Caki2 (cell line): Measurements from ENCODE around the gene CIB4. TPM values are rescaled to one million over a fixed set of nuclear protein-coding genes. Genes with fewer than 3 reads are reported as not detected.

ENCODE experiments used
- DNase-seq: peaks from one replicate; pipeline ENCODE4 v3.0.0-alpha.2; 2015; ENCODE audit warnings: low read depth
- in situ Hi-C: cut with HindIII; loops from 2 replicates; pipeline ENCODE4 v1.10.0; 2016; ENCODE audit warnings: low sequenced_read_pairs, low pct_unique_long_range_greater_than_20kb, mixed read lengths
- total RNA-seq: library from RNA; depleted of rRNA; stranded (reverse); fragments of >200 nt; shearing (Covaris generic); gene quantifications from 2 replicates; pipeline ENCODE4 v1.2.3, GENCODE V29; 2014; ENCODE audit warnings: low replicate concordance

Gene CIB4
- total RNA-seq, 1 experiment from 2014 or later = not detected

- in situ Hi-C loops = no loop called here
- DNase-seq = no peak
Observed at GRCh38 chr2:26649322-26649721, 8.2 kb upstream of the CIB4 start.

GRCh38 chr2:26648516-26648915 is 7.3 kb upstream of the CIB4 start:
- no peak for DNase-seq
- in situ Hi-C loops = no loop called here

- in situ Hi-C loops = no loop called here
- no peak for DNase-seq
Observed at GRCh38 chr2:26647981-26648380, 6.8 kb upstream of the CIB4 start.

- in situ Hi-C loops = no loop called here
- DNase-seq = no peak
Observed at GRCh38 chr2:26646986-26647672, 6.0 kb upstream of the CIB4 start.

GRCh38 chr2:26645762-26646161 is 4.6 kb upstream of the CIB4 start:
- no peak for DNase-seq
- in situ Hi-C loops = no loop called here

DNA sequence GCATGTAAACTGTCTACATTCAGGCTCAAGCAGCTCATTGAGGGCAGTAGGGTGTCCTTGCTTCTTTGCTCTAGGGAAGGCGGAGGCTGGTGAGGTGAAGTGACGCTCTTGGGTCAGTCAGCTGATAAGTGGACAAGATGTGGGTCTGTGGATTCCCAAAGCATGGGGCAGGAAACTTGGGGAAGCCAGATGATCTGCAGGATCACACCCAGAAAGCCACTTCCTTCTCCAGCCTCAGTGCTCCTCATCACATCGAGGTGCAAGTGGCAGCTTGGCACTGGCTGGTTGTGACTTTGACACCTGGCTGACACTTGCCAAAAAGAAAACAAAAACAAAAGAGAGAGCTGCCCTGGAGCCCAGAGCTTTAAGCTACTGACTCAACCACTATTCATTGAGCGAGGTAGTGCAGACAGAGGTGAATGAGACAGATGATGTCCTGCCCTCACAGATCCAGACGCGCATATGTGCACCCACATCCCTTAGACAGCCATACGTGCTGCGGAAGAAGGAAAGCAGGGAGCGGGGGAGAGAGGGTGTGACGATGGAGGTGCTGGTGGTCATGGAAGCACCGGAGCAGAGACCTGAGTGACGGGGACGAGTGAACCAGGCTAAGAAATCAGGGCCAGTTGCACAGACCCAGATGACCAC is 3.1 kb upstream of the CIB4 start:
- in situ Hi-C loops = no loop called here

GRCh38 chr2:26642429-26642828 is 1.3 kb upstream of the CIB4 start:
- DNase-seq = no peak
- in situ Hi-C loops = no loop called here

More for the DNA sequence above, 3.1 kb upstream of the CIB4 start:
- DNase-seq = no peak

GRCh38 chr2:26640331-26640745 is 828 bp downstream of the CIB4 start:
- DNase-seq = peak; percentile 85
- in situ Hi-C loops = no loop called here

DNA sequence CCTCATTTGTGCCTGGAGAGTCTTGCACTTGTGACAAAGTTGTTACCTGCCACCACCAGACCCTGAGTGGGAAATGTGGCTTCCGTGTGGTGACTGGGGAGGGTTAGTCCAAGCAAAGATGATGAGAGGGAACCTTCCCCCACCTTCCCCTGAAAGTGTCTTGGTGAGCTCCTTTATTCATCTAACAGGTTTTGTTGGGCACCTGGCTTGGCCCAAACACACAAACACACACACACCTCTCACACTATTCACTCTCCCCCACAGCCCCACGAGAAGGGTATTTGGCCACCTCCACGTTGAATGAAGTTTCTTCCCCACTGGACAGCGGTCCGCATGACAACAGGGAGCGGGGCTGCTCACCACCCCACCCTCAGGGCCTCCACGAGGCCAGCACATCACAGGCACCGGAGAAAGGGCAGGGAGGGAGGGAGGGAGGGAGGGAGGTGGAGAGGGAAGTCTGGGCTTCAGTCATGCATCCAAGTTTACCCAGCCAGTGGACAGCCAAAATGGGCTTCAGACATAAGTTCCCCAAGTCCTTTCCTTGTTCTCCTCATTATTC is 1.4 kb downstream of the CIB4 start:
- DNase-seq = no peak
- in situ Hi-C loops = no loop called here

DNA sequence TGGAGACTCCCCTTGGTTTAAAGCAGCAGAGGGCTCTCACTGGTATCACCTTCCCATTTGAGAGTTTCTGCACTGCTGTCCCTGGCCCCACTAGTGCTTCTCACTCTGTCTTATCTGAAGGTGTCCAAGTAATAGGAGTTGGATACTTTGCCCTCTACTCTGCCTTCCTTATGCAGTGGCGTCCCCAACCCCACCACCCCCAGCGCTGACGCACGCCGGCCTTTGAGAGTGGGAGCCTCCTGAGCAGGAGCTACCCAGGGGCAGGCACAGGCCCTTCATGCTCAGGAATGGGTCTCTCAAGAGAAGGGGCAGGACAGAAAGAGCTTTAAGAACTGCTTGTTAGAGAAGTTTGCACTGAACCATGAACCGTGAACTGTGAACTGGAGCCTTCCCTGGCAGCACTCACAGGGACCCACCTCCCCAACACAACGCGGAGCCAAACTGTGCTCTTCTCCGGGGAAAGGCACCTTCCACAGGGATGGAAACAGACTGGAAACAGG is 3.3 kb downstream of the CIB4 start:
- in situ Hi-C loops = no loop called here

DNA sequence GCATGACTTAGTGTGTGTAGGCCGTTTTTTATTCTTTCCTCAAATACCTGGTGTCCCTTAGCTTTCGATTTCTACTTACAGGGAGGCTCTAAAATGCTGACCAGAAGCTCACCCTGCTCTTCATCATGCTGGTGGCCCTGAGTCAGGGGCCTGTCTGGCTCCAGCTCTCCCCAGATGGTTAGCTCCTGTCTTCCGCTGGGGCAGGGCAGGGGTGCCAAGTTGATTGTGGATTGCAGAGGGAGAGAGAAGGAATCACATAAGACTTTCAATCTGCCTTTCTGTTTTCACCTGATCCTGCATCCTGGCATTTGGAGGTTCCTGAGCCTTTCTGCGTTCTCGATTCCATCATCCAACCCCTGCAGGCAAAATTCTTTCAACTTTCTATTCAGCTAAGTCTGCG is 4.2 kb downstream of the CIB4 start:
- DNase-seq = no peak
- in situ Hi-C loops = no loop called here

More for the DNA sequence above, 3.3 kb downstream of the CIB4 start:
- DNase-seq = no peak

DNA sequence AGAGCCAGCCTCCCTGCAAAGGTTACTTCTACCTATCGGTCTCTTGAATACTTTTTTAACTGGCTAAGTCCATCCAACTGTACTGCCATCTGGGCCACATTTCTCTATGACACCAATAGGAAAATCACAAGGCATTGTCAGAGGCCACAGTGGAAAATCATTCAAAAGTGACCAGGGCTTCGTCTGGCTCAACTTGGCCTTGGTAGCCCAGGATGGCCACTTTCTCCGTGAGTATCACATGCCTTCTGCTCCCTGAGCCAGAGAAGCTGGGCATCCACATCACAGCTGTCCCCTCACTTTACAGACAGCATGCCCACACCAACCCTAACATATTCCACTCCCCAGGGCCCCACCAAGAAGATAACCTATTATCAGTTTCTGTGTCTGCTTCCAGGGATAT is 5.8 kb downstream of the CIB4 start:
- in situ Hi-C loops = no loop called here
- DNase-seq = no peak

DNA sequence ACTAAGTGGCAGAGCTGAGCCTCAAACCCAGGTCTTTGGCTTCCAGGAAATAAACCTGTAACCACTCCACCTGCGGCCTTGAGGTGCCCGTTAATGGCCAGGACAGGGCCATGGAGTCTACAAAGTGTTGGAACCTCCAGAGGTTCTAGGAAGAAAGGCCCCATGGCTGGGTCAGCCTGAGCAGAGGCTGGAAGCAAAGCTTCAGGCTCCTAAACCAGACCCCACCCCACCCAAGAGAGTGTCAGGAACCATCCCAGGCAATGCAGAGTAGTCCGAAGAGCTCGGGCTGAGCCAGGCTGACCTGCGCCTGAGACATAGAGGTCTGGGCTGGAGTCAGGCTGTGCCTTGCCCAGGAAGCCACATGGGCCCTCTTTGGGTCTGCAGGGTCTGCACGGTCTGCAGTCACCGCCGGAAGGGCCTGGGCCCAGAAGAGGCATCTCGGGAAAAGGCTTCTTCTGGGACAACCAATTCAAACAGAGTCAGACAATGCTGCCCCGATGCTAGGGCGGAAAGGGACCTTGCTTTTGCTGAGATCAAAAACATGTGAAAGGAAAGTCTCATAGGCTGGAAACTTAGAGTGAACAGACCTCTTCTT is 6.4 kb downstream of the CIB4 start:
- in situ Hi-C loops = no loop called here
- no peak for DNase-seq

DNA sequence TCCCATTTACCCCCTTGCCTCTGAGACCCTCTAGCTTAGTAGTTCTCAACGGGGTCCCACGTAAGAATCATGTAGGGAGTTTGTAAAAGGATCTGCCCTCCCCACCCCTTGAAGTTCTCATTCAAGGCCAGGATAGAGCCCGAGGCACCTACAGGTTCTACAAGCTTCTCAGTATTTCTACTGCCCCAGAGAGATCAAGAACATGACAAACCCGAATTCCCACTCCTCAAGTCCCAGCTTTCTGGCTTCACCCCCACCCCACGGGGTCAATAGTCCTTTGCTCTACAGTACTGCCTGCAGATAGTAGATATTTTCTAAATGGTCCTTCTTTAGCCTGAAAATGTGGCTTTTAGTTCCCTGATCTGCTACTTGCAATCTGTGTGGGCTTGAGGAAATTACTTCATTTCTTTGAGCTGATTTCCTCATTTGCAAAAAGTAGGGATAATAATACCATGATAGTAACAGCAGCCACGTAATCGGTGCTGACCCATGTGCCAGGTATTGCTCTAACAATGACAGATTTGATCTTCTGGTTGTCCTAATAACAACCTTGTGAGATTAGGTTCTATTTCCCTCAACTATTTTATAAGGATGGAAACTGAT is 7.1 kb downstream of the CIB4 start:
- DNase-seq = no peak
- in situ Hi-C loops = no loop called here

DNA sequence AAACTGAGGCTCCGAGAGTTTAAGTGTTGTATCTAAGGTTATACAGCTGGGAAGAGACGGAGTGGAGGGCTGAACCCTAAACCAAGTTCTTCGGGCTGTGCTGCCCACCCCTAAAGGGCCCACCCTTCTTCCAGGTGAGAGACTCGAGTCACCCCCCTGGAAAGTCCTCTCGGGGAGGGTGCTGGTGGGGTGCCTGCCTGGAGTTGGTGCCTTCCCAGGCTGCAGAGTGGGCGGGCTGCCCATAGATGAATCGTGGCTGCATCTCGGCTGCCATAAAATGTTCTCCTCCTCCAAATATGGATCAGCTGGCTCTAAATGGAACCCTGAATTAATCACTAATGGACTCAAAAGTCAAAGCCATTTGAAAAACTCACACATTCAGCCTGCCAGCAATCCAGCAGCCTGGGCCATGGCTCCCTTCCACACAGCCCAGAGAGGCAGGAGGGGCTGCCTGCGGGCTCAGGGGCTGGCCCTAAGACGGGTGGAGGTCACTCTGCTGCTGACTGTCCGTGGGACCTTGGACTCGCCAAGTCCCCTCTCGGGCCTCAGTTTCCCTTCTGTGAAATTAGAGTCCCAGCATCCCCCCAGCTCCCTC is 7.7 kb downstream of the CIB4 start:
- DNase-seq = no peak
- in situ Hi-C loops = no loop called here

DNA sequence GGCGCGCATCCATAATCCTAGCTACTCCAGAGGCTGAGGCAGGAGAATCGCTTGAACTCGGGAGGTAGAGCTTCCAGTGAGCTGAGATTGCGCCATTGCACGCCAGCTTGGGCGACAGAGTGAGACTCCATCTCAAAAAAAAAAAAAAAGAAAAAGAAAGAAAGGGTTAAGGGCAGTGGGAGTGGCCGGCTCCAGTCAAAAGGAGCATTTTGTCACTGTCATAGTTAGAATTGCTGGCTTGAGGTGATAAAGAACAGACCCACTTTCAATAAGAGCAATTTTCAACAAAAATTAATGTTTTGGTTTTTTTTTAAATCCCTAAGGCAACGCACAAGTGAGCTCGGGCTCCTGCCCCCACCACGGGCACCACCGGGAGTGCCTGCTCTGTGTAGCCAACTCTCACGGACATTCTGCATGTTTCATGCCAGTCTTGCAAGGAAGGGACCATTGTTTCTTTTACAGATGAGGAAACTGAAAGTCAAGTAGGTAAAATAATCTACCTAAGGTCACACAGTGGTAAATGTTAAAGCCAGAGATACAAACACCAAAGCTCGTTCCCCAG is 8.5 kb downstream of the CIB4 start:
- in situ Hi-C loops = no loop called here
- no peak for DNase-seq

DNA sequence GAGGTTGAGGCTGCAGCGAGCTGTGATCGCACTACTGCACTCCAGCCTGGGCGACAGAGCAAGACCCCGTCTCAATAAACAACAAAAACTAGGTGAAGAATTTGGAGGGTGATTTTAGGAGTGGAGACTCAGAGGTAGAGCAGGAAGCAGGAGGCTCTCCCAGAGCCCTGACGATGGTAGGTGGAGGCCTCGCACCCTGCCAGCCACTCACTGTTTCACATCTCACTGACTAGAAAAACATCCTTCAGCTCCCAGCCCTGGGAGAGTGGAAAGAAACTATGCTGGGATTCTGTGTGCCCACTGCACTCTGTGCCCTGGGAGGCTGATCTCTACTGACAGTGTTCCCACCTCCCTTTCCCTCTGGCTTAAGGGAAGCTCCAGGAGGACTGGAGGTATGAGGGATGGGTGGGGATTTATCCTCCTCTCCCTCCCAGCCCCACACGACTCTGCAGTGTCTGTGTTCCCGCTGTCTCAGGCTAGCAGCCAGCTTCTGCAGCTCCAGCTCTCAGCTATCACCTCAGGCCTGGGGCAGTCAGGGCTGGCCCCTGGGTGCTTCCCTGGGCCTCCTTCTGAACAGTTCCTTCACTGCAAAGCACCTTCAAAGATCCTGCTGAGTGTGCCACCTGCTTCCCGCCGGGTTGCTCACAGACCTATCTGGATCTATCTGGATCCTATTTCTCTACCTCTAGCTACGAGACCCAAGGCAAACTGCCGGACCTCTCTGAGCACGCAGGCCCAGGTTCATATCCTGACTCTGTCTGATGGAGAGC is 9.6 kb downstream of the CIB4 start:
- peak; percentile 18 for DNase-seq
- in situ Hi-C loops = no loop called here
